NCI-H1436 treated with DMSO at 0.1 percent for 48 hours (cell line): ENCODE results near the gene PLA2G1B.
"Not testable (repeated sequence)": the region's sequence is repeated elsewhere in the genome, so short reads cannot be mapped to it uniquely, and the experiment has no call there.

Source experiments
- DNase-seq: peaks from one replicate; lab custom pipeline; 2025; lab: John Stamatoyannopoulos, UW

The PLA2G1B gene

GRCh38 chr12:120358412-120359100, 31.0 kb upstream of the PLA2G1B start:
- DNase-seq: no peak

DNA sequence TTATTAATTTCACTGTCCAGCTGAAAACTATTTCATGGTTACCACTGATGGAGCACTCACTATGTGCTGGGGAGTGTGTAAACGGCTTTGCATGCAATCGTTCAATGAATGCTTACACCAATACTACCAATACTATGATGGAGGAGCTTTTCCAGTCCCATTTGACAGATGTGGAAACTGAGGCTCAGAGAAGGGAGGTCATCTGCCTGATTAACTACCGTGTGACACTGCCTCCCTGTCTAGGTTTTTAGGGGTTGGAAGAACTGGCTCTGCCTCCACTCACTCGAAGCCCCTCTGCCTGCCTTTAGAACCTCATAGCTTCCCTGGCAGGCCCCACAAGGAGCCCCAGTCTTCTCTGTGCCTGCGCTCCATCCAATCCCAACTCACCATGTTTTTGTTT, 29.5 kb upstream of the PLA2G1B start:
- no peak for DNase-seq

GRCh38 chr12:120356567-120357030, 29.0 kb upstream of the PLA2G1B start:
- no peak for DNase-seq

DNA sequence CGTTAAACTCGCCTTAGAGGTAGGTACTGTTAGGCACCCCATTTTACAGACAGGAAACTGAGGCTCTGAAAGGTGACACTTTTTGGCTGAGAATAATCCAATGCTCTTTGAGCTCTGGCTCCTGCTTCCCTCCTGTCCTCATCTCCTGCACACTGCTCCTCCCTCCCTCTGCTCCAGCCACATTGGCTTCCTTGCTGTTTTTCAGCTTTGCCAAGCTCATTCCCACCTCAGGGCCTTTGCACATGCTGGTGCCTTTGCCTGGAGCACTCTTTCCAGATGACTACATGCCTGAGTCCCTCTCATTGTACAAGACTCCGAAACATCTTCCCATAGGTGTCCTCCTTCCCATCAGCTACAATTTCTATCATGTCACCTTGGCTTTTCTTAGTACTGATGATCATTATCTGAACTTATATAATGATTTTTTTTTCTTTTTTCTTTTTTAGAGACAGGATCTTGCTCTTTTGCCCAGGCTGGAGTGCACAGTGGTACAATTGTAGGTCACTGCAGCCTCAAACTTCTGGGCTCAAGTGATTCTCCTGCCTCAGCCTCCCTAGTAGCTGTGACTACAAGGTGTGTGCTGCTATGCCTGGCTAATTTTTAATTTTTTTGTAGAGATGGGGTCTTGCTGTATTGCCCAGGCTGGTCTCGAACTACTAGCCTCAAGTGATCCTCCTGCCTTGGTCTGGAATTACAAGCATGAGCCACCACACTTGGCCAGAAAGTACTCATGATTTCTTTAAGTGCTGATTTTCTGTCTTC, 26.2 kb upstream of the PLA2G1B start:
- no peak for DNase-seq

- DNase-seq: no peak
Observed at GRCh38 chr12:120353136-120353535, 25.6 kb upstream of the PLA2G1B start.

DNA sequence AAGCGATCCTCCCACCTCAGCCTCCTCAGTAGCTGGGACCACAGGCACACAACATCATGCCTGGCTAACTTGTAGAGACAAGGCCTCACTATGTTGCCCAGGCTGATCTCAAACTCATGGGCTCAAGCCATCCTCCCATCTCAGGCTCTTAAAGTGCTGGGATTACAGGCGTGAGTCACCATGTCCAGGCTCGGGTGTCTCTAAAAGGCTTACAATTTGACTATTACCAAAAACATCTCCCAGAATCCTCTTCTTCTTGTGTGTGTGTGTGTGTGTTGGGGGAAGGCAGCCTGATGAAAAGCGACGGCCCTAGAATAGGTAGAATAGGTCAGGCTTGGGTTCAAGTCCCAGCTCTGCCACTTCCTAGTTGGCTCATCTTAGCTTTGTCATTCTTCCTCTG, 24.5 kb upstream of the PLA2G1B start:
- no peak for DNase-seq

- DNase-seq: no peak
Observed at GRCh38 chr12:120350576-120351350, 23.2 kb upstream of the PLA2G1B start.

- DNase-seq: no peak
Observed at GRCh38 chr12:120347766-120348165, 20.2 kb upstream of the PLA2G1B start.

GRCh38 chr12:120346681-120347080, 19.1 kb upstream of the PLA2G1B start:
- no peak for DNase-seq

- no peak for DNase-seq
Observed at GRCh38 chr12:120346031-120346430, 18.5 kb upstream of the PLA2G1B start.

DNA sequence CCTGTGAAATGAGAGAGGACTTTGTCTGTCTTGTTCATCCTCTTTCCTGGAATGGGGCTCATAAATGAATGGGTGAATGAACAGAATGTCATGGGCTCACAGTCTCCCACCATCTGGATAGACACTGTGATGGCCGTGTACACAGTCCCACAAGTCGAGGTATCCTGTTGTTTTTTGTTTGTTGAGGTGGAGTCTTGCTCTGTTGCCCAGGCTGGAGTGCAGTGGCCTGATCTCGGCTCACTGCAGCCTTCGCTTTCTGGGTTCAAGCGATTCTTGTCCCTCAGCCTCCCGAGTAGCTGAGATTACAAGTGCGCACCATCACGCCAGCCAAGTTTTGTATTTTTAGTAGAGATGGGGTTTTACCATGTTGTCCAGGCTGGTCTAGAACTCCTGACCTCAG, 16.1 kb upstream of the PLA2G1B start:
- DNase-seq: no peak

- DNase-seq: no peak
Observed at GRCh38 chr12:120343039-120343537, 15.5 kb upstream of the PLA2G1B start.

DNA sequence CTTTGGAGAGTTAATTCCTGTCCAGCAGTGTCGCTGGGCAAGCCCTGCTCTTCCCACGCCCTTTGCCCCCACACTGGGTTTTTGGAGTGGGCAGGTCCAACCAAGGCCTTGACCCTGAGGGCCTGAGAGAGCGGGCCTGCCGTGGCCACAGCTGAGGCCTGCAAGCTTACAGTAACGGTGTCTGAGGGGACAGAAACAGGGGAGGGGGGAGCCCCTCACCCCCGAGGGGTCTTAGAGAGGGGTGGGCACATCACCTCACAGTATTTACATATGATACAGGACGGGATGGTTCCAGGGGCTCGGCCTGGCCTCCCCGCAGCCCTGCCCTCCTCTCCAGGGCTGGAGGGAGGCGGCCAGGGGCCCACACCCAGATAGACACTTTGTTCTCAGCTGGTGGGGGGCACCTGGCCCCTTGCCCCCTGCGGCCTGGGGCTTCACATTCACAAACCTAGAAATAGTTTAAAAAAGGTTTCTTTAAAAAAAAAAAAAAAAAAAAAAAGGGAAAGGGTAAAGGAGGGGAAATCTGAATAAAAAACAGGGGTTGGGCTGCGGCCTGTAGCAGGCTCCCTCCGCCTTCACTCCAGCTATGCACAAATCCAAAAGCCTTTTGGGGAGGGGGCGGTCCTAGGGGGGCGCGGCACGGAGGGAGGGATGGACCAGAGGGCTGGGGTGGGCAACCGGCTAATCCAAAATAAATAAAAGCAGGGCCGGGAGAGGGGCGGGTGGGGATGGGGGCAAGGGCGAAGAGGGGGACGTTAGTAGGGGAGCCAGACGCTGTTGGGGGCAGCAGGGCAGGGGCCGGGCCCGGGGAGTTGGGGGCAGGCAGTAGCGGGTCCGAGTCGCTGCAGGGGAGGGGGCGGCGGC, 14.8 kb upstream of the PLA2G1B start:
- DNase-seq: no peak

GRCh38 chr12:120339256-120339655, 11.7 kb upstream of the PLA2G1B start:
- DNase-seq: no peak

DNA sequence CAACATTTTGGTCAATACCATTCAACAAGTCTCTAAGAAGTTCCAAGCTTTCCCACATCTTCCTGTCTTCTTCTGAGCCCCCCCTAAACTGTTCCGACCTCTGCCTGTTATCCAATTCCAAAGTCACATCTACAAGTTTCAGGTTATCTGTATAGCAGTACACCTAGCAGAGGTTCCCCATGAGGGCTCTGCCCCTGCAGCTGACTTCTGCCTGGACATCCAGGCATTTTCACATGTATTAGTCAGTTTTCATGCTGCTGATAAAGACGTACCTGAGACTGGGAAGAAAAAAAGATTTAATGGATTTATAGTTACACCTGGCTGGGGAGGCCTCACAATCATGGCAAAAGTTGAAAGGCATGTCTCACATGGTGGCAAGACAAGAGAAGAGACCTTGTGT, 10.2 kb upstream of the PLA2G1B start:
- DNase-seq: no peak

- DNase-seq: not testable (repeated sequence)
Observed at GRCh38 chr12:120336392-120336791, 8.8 kb upstream of the PLA2G1B start.

DNA sequence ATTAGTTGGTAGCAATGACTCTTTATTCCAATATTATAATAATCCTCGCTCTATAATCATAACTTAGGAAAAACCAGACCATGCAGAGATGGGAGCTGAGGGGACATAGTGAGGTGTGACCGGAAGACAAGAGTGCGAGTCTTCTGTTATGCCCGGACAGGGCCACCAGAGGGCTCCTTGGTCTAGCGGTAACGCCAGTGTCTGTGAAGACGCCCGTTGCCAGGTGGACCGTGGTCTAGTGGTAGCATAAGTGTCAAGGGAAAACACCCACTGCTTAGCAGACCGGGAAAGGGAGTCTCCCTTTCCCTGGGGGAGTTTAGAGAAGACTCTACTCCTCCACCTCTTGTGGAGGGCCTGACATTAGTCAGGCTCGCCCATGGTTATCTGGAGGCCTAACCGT, 7.9 kb upstream of the PLA2G1B start:
- not testable (repeated sequence) for DNase-seq

DNA sequence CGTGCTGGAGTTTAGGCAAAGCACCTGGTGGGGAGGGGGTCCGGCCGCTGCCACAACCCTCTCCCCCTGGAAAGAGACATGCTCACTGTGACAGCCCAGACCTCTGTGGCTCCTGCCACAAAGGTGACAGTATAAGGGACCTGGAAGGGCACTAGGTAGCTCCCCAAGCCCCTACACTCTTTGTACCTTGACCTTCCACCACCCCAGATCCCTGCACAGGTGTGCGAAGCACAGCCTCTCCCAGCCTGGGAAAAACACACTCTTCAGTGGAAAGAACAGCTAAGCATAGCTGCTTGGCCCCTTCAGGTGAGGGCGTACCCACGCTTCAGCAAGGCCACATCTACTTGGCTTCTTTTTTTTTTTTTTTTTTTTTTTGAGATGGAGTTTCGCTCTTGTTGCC, 4.9 kb upstream of the PLA2G1B start:
- no peak for DNase-seq

DNA sequence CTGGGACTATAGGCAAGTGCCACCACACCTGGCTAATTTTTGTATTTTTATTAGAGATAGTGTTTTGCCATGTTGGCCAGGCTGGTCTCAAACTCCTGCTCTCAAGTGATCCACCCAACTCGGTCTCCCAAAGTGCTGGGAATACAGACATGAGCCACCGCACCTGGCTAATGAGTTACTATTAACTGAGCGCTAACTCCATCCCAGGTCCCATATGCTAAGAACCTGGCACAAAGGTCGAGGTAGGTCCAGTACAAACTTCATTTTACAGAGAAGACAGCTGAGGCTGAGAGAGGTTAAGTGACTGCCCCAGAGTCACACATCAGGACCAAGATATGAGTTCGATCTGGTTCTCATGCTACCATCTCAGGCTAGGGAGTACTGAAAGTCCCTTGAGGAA, 4.5 kb upstream of the PLA2G1B start:
- no peak for DNase-seq

GRCh38 chr12:120331390-120331789, 3.8 kb upstream of the PLA2G1B start:
- DNase-seq: no peak

DNA sequence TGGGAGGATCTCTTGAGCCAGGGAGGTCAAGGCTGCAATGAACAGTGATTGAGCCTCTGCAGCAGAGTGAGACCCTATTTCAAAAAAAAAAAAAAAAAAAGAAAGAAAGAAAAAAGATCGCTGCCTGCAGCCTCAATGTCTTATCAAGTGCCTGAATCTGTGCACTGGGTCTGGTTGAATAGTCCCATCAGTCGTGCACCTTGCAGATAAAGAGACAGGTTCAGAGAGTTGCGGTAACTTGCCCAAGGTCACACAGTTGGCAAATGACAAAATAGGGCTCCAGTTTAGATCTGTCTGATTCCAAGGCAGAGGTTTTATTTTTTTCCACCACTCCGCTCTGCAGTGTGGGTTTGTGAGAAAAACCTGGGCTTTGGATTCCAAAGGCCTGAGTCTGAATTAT, 649 bp upstream of the PLA2G1B start:
- no peak for DNase-seq
